WTC11 (cell line): ENCODE results near the gene CFAP77. TPM values are rescaled to one million over a fixed set of nuclear protein-coding genes. Genes with fewer than 3 reads are reported as not detected.

Experiments
- ATAC-seq: fragments of 200-7000 bp; cut with Tn5 transposase; 2 replicates; pipeline ENCODE4 v1.10.0; 2021; ENCODE audit warnings: mild to moderate bottlenecking, moderate library complexity
- CTCF ChIA-PET: fragments of 300-600 bp; sonication (Branson Sonifier 250); formaldehyde crosslinking; loops from one replicate; lab custom pipeline; 2021; ENCODE audit warnings: antibody characterized with exemption; lab: Charles Lee
- POLR2A ChIA-PET: fragments of 350-600 bp; sonication (Branson Sonifier 250); formaldehyde crosslinking; loops from one replicate; lab custom pipeline; 2021; ENCODE audit warnings: antibody characterized with exemption; lab: Charles Lee
- DNase-seq: peaks from one replicate; pipeline ENCODE4 v3.0.0; 2021; ENCODE audit warnings: low spot score
- H3K27ac Mint-ChIP-seq: 2 replicates; pipeline ENCODE4 v1.8.0; 2021; ENCODE audit warnings: mixed read lengths
- H3K27me3 Mint-ChIP-seq: 2 replicates; pipeline ENCODE4 v1.8.0; 2021; ENCODE audit warnings: low read depth, mild to moderate bottlenecking, moderate library complexity, mixed read lengths
- H3K36me3 Mint-ChIP-seq: 2 replicates; pipeline ENCODE4 v1.8.0; 2021; ENCODE audit warnings: mixed read lengths
- H3K4me1 Mint-ChIP-seq: 2 replicates; pipeline ENCODE4 v1.8.0; 2022; ENCODE audit warnings: mixed read lengths
- H3K4me3 Mint-ChIP-seq: 2 replicates; pipeline ENCODE4 v1.8.0; 2021; ENCODE audit warnings: mild to moderate bottlenecking, moderate library complexity, mixed read lengths
- H3K9me3 Mint-ChIP-seq: 2 replicates; pipeline ENCODE4 v1.8.0; 2021; ENCODE audit warnings: mixed read lengths
- AFF4 ChIP-seq: sonication (generic); formaldehyde crosslinking; IDR thresholded peaks from 2 replicates; pipeline ENCODE4 v1.8.1; 2023; ENCODE audit warnings: mild to moderate bottlenecking, missing genetic modification reagents, borderline replicate concordance
- CBFB ChIP-seq: sonication (generic); formaldehyde crosslinking; IDR thresholded peaks from 2 replicates; pipeline ENCODE4 v1.8.1; 2022; ENCODE audit warnings: mild to moderate bottlenecking, low read depth, missing genetic modification reagents
- CREM ChIP-seq: sonication (generic); formaldehyde crosslinking; IDR thresholded peaks from 2 replicates; pipeline ENCODE4 v1.8.1; 2022; ENCODE audit warnings: mild to moderate bottlenecking, missing genetic modification reagents, moderate library complexity
- EMX1 ChIP-seq: fragments of 250-450 bp; sonication (Bioruptor Pico); IDR thresholded peaks from 2 replicates; pipeline ENCODE4 v1.8.0; 2021; ENCODE audit warnings: mild to moderate bottlenecking
- GTF2I ChIP-seq: fragments of 250-450 bp; sonication (Bioruptor Pico); conservative IDR thresholded peaks from 2 replicates; pipeline ENCODE4 v1.4.0; 2021; ENCODE audit warnings: mild to moderate bottlenecking
- KAT7 ChIP-seq: sonication (generic); formaldehyde crosslinking; IDR thresholded peaks from 2 replicates; pipeline ENCODE4 v1.8.1; 2023; ENCODE audit warnings: missing genetic modification reagents, mild to moderate bottlenecking, borderline replicate concordance
- NFATC4 ChIP-seq: fragments of 250-450 bp; sonication (Bioruptor Pico); IDR thresholded peaks from 2 replicates; pipeline ENCODE4 v1.9.0; 2021; ENCODE audit warnings: mild to moderate bottlenecking
- NFE2L1 ChIP-seq: sonication (generic); formaldehyde crosslinking; IDR thresholded peaks from 2 replicates; pipeline ENCODE4 v1.8.1; 2023; ENCODE audit warnings: missing genetic modification reagents
- NFYB ChIP-seq: sonication (generic); formaldehyde crosslinking; conservative IDR thresholded peaks from 2 replicates; pipeline ENCODE4 v1.8.0; 2022; ENCODE audit warnings: low read depth, missing genetic modification reagents
- NR3C1 ChIP-seq: sonication (generic); formaldehyde crosslinking; conservative IDR thresholded peaks from 2 replicates; pipeline ENCODE4 v1.8.1; 2023; ENCODE audit warnings: low read depth, mild to moderate bottlenecking, missing genetic modification reagents
- OVOL2 ChIP-seq: fragments of 250-450 bp; sonication (Bioruptor Pico); IDR thresholded peaks from 2 replicates; pipeline ENCODE4 v1.9.0; 2021; ENCODE audit warnings: mild to moderate bottlenecking, borderline replicate concordance
- PREB ChIP-seq: sonication (generic); formaldehyde crosslinking; IDR thresholded peaks from 2 replicates; pipeline ENCODE4 v1.8.1; 2022; ENCODE audit warnings: mild to moderate bottlenecking, missing genetic modification reagents, moderate library complexity, borderline replicate concordance
- PRRX2 ChIP-seq: fragments of 250-450 bp; sonication (Bioruptor Pico); IDR thresholded peaks from 2 replicates; pipeline ENCODE4 v1.8.0; 2021; ENCODE audit warnings: mild to moderate bottlenecking
- SMAD3 ChIP-seq: sonication (generic); formaldehyde crosslinking; IDR thresholded peaks from 2 replicates; pipeline ENCODE4 v1.8.0; 2022; ENCODE audit warnings: missing genetic modification reagents, mild to moderate bottlenecking, borderline replicate concordance
- SOX15 ChIP-seq: fragments of 250-450 bp; sonication (Bioruptor Pico); IDR thresholded peaks from 2 replicates; pipeline ENCODE4 v1.9.0; 2021; ENCODE audit warnings: mild to moderate bottlenecking
- TEAD1 ChIP-seq: sonication (generic); formaldehyde crosslinking; IDR thresholded peaks from 2 replicates; pipeline ENCODE4 v1.8.0; 2022; ENCODE audit warnings: mild to moderate bottlenecking, missing genetic modification reagents
- ZMAT4 ChIP-seq: fragments of 250-450 bp; sonication (Bioruptor Pico); IDR thresholded peaks from 2 replicates; pipeline ENCODE4 v1.9.0; 2021; ENCODE audit warnings: mild to moderate bottlenecking
- ZNF396 ChIP-seq: fragments of 250-450 bp; sonication (Bioruptor Pico); IDR thresholded peaks from 2 replicates; pipeline ENCODE4 v1.8.0; 2021; ENCODE audit warnings: mild to moderate bottlenecking, moderate library complexity, borderline replicate concordance
- ZNF671 ChIP-seq: fragments of 250-450 bp; sonication (Bioruptor Pico); IDR thresholded peaks from 2 replicates; pipeline ENCODE4 v1.8.0; 2021; ENCODE audit warnings: mild to moderate bottlenecking
- total RNA-seq: library from RNA; stranded (reverse); gene quantifications from 3 replicates; pipeline ENCODE4 v1.2.3, GENCODE V29; 2021
- TF ChIP-seq, protein P1 (sequence below): sonication (generic); formaldehyde crosslinking; IDR thresholded peaks from 2 replicates; pipeline ENCODE4 v1.8.0; 2022; ENCODE audit warnings: mild to moderate bottlenecking, missing genetic modification reagents
- TF ChIP-seq, protein P2 (sequence below): sonication (generic); formaldehyde crosslinking; IDR thresholded peaks from 2 replicates; pipeline ENCODE4 v1.8.0; 2022; ENCODE audit warnings: missing genetic modification reagents
- TF ChIP-seq, protein P3 (sequence below): fragments of 250-450 bp; sonication (Bioruptor Pico); IDR thresholded peaks from 2 replicates; pipeline ENCODE4 v1.8.0; 2021; ENCODE audit warnings: mild to moderate bottlenecking
- TF ChIP-seq, protein P4 (sequence below): fragments of 200-600 bp; IDR thresholded peaks from 2 replicates; pipeline ENCODE4 v1.8.0; 2022; ENCODE audit warnings: antibody characterized with exemption

Gene CFAP77
- total RNA-seq, 1 experiment from 2014 or later, result 1.2 TPM

GRCh38 chr9:132500193-132500592 lies 90.2 kb downstream of the CFAP77 start:
- Mint-ChIP-seq H3K9me3 (no peaks in the 10 kb centered on the region), H3K36me3 (no peaks in the 10 kb centered on the region), H3K27me3 (no peaks in the 10 kb centered on the region), H3K4me3 (no peak overlapping the region), H3K27ac (no peak overlapping the region), H3K4me1 (peaks cover 16% of the 10 kb centered on the region)
- ChIA-PET CTCF (interaction anchor here (1.1 to 1.6 kb wide), 3 partner anchors 46 to 78 kb away, joined by 3 to 10 read pairs (median 3); no protein-coding TSS in a partner anchor), POLR2A (no interaction called here)
- TF ChIP-seq NR3C1 (CRISPR knock-in tag) (no peak), CREM (CRISPR knock-in tag) (no peak), ZNF396 (CRISPR knock-in tag) (no peak), KAT7 (CRISPR knock-in tag) (no peak), AFF4 (no peak), NFE2L1 (no peak), ZNF671 (CRISPR knock-in tag) (no peak), TEAD1 (CRISPR knock-in tag) (no peak)
- TF ChIP-seq, protein P1, sequence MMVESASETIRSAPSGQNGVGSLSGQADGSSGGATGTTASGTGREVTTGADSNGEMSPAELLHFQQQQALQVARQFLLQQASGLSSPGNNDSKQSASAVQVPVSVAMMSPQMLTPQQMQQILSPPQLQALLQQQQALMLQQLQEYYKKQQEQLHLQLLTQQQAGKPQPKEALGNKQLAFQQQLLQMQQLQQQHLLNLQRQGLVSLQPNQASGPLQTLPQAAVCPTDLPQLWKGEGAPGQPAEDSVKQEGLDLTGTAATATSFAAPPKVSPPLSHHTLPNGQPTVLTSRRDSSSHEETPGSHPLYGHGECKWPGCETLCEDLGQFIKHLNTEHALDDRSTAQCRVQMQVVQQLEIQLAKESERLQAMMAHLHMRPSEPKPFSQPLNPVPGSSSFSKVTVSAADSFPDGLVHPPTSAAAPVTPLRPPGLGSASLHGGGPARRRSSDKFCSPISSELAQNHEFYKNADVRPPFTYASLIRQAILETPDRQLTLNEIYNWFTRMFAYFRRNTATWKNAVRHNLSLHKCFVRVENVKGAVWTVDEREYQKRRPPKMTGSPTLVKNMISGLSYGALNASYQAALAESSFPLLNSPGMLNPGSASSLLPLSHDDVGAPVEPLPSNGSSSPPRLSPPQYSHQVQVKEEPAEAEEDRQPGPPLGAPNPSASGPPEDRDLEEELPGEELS (CRISPR knock-in tag), result no peak
- TF ChIP-seq, protein P2, sequence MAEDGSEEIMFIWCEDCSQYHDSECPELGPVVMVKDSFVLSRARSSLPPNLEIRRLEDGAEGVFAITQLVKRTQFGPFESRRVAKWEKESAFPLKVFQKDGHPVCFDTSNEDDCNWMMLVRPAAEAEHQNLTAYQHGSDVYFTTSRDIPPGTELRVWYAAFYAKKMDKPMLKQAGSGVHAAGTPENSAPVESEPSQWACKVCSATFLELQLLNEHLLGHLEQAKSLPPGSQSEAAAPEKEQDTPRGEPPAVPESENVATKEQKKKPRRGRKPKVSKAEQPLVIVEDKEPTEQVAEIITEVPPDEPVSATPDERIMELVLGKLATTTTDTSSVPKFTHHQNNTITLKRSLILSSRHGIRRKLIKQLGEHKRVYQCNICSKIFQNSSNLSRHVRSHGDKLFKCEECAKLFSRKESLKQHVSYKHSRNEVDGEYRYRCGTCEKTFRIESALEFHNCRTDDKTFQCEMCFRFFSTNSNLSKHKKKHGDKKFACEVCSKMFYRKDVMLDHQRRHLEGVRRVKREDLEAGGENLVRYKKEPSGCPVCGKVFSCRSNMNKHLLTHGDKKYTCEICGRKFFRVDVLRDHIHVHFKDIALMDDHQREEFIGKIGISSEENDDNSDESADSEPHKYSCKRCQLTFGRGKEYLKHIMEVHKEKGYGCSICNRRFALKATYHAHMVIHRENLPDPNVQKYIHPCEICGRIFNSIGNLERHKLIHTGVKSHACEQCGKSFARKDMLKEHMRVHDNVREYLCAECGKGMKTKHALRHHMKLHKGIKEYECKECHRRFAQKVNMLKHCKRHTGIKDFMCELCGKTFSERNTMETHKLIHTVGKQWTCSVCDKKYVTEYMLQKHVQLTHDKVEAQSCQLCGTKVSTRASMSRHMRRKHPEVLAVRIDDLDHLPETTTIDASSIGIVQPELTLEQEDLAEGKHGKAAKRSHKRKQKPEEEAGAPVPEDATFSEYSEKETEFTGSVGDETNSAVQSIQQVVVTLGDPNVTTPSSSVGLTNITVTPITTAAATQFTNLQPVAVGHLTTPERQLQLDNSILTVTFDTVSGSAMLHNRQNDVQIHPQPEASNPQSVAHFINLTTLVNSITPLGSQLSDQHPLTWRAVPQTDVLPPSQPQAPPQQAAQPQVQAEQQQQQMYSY, result no peak
- TF ChIP-seq, protein P3, sequence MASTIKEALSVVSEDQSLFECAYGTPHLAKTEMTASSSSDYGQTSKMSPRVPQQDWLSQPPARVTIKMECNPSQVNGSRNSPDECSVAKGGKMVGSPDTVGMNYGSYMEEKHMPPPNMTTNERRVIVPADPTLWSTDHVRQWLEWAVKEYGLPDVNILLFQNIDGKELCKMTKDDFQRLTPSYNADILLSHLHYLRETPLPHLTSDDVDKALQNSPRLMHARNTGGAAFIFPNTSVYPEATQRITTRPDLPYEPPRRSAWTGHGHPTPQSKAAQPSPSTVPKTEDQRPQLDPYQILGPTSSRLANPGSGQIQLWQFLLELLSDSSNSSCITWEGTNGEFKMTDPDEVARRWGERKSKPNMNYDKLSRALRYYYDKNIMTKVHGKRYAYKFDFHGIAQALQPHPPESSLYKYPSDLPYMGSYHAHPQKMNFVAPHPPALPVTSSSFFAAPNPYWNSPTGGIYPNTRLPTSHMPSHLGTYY (CRISPR knock-in tag), result no peak
- ATAC-seq, result no peak
- no peak for DNase-seq

- no peaks in the 10 kb centered on the region for H3K27me3 Mint-ChIP-seq
- TF ChIP-seq EMX1 (no peak), NFATC4 (CRISPR knock-in tag) (no peak), PRRX2 (CRISPR knock-in tag) (no peak), SOX15 (no peak), NFYB (CRISPR knock-in tag) (no peak), CBFB (CRISPR knock-in tag) (no peak), OVOL2 (CRISPR knock-in tag) (no peak), ZNF671 (CRISPR knock-in tag) (no peak), PREB (CRISPR knock-in tag) (no peak), SMAD3 (CRISPR knock-in tag) (no peak), ZMAT4 (no peak), GTF2I (CRISPR knock-in tag) (no peak)
- TF ChIP-seq, protein P4, sequence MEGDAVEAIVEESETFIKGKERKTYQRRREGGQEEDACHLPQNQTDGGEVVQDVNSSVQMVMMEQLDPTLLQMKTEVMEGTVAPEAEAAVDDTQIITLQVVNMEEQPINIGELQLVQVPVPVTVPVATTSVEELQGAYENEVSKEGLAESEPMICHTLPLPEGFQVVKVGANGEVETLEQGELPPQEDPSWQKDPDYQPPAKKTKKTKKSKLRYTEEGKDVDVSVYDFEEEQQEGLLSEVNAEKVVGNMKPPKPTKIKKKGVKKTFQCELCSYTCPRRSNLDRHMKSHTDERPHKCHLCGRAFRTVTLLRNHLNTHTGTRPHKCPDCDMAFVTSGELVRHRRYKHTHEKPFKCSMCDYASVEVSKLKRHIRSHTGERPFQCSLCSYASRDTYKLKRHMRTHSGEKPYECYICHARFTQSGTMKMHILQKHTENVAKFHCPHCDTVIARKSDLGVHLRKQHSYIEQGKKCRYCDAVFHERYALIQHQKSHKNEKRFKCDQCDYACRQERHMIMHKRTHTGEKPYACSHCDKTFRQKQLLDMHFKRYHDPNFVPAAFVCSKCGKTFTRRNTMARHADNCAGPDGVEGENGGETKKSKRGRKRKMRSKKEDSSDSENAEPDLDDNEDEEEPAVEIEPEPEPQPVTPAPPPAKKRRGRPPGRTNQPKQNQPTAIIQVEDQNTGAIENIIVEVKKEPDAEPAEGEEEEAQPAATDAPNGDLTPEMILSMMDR, result no peak
Observed at GRCh38 chr9:132502480-132502879, 92.5 kb downstream of the CFAP77 start.

More at GRCh38 chr9:132502480-132502879, 92.5 kb downstream of the CFAP77 start:
- POLR2A ChIA-PET, result no interaction called here
- ATAC-seq (no peak), DNase-seq (no peak)
- no peaks in the 10 kb centered on the region for H3K36me3 Mint-ChIP-seq
- no peak overlapping the region for H3K27ac Mint-ChIP-seq
- peaks cover 25% of the 10 kb centered on the region for H3K4me1 Mint-ChIP-seq
- H3K4me3 Mint-ChIP-seq, result no peak overlapping the region
- CTCF ChIA-PET, result no interaction called here
- no peaks in the 10 kb centered on the region for H3K9me3 Mint-ChIP-seq
